C1 segment of cervical spinal cord (tissue), 14 donors: Measurements from ENCODE around the gene BHLHE23.

ENCODE experiments used
- DNase-seq, 14 donors: peaks; one replicate each; lab custom pipeline; 2025; lab: John Stamatoyannopoulos, UW

The BHLHE23 gene

DNA sequence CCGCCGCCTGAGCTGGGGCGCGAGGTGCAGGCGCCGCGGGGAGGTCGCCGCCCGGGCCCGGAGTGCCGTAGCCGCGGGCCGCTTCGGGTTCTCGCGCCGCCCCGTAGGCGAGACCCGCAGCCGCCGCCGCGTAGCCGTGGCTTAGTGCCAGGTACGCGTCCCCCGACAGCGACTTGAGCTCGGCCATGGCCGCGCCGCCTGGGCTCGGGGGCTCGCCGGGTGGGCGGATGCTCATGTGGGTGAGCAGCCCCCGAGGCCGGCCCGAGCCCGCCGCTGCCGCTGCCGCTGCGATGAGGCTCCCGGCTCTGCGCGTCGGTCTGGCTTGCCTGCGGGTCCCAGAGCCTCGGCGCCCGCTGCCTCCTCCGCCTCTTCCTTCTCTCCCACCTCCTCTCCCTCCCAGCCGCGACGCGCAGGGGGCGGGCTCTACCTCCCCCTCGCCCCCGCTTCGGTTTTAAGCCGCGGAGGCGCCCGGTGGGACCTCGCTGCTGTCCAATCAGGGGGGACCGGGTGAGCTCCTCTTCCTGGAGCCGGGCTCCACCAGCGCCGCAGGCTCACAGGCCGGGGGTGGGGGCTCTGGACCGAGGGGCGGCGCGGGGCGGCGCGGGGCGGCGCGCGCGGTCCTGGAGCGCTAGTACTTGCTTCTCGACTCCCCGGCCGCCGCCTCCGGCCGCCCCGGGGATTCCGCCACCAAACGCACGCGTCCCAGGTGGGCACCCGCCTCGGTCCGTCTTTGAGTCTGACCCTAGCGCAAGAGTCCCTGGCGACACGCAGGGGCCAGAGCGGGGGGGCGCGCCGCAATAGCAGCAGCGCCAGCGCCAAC lies at the start of gene BHLHE23:
BHLHE23 (minus strand) TSS at position 425 of the 820 bp plus-strand sequence; CDS start at position 235, 190 bp downstream.
- no peak for DNase-seq

GRCh38 chr20:63055575-63056235 lies 48.9 kb upstream of the BHLHE23 start:
- DNase-seq = peak in 3 of 14 donors; percentile 11 to 67 (median 30)

- DNase-seq = no peak
These were observed 48.0 kb upstream of the BHLHE23 start for GRCh38 chr20:63054681-63055240.

- no peak for DNase-seq
These were observed 47.3 kb upstream of the BHLHE23 start for GRCh38 chr20:63054103-63054474.

- no peak for DNase-seq
These were observed 46.8 kb upstream of the BHLHE23 start for GRCh38 chr20:63053432-63054102.

DNA sequence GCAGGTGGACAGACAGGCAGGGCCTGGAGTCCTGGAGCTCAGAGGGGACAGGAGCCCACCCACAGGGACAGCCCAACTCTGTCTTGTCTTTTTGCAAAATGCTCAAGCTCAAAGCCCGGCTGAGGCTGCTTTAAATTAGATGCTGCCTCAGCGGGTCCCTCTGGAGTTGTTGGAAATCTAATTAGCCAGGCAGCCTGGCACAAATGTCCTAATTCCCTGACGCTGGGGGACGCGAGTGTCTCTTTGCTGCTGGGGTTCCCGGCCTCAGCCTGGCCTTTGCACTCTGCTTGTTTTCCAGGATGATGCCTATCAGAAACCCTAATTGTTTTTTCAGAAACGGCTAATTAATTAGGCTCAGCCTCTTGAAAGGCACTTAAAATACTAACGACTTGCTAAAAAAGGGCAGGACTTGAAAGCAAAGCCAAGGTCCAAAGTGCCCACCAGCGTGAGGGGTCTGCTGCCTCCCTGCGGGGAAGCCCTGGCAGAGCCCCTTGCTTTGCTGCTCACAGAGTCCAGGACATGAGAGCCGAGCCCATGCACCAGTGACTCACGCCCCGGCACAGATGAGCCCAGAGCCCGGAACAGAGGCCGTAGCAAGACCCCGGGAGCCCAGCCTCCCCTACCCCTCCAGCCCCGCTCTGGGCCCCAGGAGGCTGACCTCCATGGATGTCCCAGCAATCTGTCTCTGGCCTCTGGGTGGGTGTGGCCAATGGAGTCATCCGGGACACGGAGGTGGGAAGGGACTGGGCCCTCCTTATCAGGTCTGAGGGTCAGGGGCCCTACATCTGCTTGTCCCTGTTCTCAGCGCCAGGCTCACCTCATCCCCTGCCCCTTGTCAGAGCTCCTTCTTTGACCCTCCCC lies 46.0 kb upstream of the BHLHE23 start:
- DNase-seq = no peak

- no peak for DNase-seq
These were observed 45.1 kb upstream of the BHLHE23 start for GRCh38 chr20:63051911-63052310.

DNA sequence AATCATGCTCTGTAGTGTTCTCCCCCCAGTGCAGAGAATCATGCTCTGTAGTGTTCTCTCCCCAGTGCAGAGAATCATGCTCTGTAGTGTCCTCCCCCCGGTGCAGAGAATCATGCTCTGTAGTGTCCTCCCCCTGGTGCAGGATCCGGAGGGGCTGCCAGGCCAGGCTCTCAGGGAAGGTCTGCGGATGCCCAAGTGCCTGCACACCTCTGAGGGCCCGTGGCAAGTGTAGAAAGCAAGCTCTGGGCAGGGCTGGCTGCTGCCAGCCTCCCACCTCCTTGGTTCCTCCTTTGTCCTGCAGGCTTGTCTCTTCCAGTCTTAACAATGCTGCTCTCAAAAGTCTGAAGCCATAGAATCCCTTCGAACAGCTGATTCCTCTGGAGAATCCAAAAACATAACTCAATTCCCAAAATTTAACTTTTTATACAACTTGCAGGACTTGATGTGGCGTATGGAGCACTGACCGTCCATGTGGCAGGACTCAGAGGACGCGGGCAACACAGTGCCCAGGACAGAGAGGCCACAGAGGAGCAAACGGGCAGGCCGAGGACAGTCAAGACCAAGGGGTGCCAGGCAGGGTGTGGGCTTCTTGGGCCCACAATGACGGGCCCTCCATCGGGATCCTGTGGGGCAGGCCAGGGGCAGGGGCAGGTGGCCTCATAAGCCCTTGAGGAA lies 44.6 kb upstream of the BHLHE23 start:
- no peak for DNase-seq

GRCh38 chr20:63050406-63050805 lies 43.6 kb upstream of the BHLHE23 start:
- no peak for DNase-seq

- no peak for DNase-seq
These were observed 42.9 kb upstream of the BHLHE23 start for GRCh38 chr20:63049561-63050221.

GRCh38 chr20:63049191-63049518 lies 42.4 kb upstream of the BHLHE23 start:
- no peak for DNase-seq

DNA sequence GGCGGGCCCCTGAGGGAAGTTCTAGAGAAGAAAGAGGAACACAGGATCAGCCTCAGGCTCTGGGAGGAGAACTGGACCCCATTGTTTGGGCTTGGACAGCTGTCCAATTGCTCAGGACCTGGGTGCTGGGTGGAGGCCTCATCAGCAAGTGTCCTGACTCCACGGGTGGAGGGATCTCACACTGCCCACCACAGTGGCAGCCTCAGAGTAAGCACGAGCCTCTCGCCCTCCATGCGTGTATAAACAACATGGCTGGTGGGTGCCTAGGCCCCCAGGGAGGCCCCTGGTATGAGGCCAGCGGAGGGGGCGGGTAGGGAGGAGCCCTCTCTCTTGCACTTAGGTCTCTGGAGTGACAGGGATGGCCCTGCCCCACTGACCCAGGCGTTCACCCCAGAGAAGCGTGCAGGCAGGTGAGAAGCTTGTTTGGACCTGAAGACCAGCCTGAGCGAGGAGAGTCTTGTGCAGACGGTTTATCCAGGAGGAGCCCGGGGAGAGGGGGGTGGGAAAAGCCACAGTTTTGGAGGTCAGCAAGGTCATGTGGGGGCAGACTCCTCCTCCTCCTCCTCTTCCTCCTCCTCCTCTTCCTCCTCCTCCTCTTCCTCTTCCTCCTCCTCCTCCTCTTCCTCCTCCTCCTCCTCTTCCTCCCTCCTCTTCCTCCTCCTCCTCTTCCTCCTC lies 41.9 kb upstream of the BHLHE23 start:
- DNase-seq = no peak

DNA sequence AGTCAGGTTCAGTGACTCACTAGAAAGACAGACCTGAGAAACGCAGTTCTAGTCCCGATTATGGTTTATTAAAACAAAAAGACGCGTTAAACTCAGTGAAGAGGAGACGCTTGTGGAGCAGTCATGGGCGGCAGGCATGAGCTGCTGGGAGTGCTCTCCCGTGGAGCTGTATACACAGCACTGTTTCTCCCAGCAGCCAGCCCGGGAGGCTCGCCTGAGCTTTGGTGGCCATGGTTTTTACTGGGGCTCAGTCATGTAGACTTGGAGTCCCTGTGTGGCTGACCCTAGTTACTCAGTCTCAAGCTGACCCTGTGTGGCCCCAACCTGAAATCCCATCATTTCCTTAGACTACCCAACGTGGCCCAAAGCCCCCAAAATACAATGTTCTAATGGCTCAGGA lies 41.2 kb upstream of the BHLHE23 start:
- DNase-seq = no peak

DNA sequence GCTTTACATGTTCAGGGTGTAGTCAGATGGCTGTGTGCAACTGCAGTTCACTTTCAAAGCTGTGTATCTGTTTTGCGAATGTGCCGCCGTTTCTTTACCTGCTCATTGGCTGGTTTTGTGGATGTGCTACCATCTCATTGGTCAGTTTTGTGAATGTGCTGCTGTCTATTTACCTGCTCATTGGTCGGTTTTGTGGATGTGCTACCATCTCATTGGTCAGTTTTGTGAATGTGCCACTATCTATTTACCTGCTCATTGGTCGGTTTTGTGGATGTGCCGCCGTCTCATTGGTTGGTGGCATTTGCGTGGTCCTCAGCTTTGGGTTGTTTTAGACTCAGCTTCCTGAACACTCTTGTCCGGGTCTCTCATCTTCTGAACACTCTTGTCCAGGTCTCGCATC lies 40.5 kb upstream of the BHLHE23 start:
- DNase-seq = no peak

- no peak for DNase-seq
These were observed 40.1 kb upstream of the BHLHE23 start for GRCh38 chr20:63046841-63047240.

DNA sequence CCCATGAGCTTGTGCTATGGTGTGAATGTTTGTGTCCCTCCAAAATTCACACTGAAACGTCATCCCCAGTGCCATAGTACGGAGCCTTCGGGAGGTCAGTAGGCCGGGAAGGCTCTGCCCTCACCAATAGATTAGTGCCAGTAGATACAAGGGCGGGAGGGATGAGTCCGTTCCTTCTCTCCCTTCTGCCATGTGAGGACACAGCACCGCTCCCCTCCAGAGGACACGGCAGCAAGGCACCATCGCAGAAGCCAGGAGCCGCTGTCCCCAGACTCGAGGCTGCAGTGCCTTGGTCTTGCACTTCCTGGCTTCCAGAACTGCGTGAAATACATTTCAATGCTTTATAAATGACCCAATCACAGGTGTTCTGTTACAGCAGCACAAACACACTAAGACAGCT lies 39.2 kb upstream of the BHLHE23 start:
- DNase-seq = no peak

DNA sequence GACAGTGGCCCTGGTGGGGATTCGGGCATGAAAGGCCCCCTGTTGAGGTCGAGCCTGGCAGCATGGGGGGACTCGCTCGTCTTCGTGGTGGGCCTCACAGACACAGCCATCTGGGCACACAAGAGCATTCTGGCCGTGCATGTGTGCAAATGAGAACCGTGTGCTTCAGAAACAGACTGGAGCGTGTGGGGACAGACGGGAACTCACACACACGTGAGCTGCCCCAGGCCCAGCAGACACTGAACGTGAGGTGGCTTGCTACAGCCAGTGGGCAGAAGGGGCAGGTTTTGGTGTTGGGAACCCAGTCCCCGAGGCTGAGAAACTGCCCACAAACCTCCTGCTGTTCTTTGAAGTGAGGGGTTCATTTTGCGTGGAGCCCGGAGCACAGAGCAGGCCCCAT lies 38.6 kb upstream of the BHLHE23 start:
- DNase-seq = no peak

DNA sequence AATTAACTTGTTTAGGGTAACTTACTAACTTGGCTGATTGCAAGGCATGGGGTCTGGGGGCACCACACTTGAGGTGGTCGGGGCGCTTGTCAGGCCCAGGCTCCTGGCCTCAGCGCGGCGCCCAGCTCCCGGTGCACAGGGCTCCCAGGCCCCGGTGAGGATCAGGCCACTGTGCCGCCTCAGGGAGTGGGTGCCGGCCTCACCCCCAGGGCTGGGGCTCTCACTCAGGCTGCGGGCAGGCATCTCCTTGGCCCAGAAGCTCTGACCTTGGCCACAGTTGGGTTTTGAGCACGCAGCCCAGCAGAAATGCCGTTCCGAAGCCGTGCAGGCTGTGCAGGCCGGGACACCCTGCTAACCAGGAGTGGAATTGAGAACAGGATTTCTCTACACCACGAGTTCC lies 37.8 kb upstream of the BHLHE23 start:
- no peak for DNase-seq

DNA sequence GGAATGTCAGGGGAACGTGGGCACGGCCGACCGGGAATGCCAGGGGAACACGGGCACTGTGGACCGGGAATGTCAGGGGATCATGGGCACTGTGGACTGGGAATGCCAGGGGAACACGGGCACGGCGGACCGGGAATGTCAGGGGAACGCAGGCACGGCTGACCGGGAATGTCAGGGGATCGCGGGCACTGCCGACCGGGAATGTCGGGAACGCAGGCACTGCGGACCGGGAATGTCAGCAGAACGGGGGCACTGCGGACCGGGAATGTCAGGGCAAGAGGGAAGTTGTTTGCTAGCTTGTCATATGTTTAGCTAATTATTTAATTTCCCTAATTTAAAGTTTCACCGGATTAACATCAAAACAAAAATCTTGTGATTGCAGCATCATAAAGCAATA lies 37.4 kb upstream of the BHLHE23 start:
- DNase-seq = no peak
